ENCODE data around the gene KIRREL1.

The KIRREL1 gene

GRCh38 chr1:158112994-158113758, 119.7 kb downstream of the KIRREL1 start:
- ATAC-seq: peak; percentile 83
- TF ChIP-seq PATZ1 (CRISPR knock-in tag; IDR thresholded peaks at IDR 0.05; ENCODE audit: borderline replicate concordance) (no peak), ZC3H10 (CRISPR knock-in tag; IDR thresholded peaks at IDR 0.05) (no peak), ZFP30 (CRISPR knock-in tag; IDR thresholded peaks at IDR 0.05) (no peak), BACH2 (CRISPR knock-in tag; IDR thresholded peaks at IDR 0.05; ENCODE audit: borderline replicate concordance) (no peak)

GRCh38 chr1:158113759-158114127, 120.3 kb downstream of the KIRREL1 start:
- TF ChIP-seq CREB5 (CRISPR knock-in tag; IDR thresholded peaks at IDR 0.05; ENCODE audit: low read depth): no peak
- TF ChIP-seq SNAI2 (CRISPR knock-in tag; IDR thresholded peaks at IDR 0.05): no peak
- TF ChIP-seq POU6F1 (CRISPR knock-in tag; IDR thresholded peaks at IDR 0.05; ENCODE audit: borderline replicate concordance, low read depth): no peak
- no peak for TF ChIP-seq TOX (CRISPR knock-in tag; IDR thresholded peaks at IDR 0.05; ENCODE audit: borderline replicate concordance)
- no peak for TF ChIP-seq ZNF70 (CRISPR knock-in tag; IDR thresholded peaks at IDR 0.05)
- no peak for TF ChIP-seq ESRRG (CRISPR knock-in tag; IDR thresholded peaks at IDR 0.05)
- no peak for TF ChIP-seq PATZ1 (CRISPR knock-in tag; IDR thresholded peaks at IDR 0.05; ENCODE audit: borderline replicate concordance)
- no peak for TF ChIP-seq ZNF8 (CRISPR knock-in tag; IDR thresholded peaks at IDR 0.05)
- no peak for TF ChIP-seq GLIS3 (CRISPR knock-in tag; IDR thresholded peaks at IDR 0.05)
- no peak for TF ChIP-seq ZFP30 (CRISPR knock-in tag; IDR thresholded peaks at IDR 0.05)
- TF ChIP-seq ARNTL (CRISPR knock-in tag; IDR thresholded peaks at IDR 0.05; ENCODE audit: borderline replicate concordance, low read depth): no peak
- no peak for TF ChIP-seq BACH2 (CRISPR knock-in tag; IDR thresholded peaks at IDR 0.05; ENCODE audit: borderline replicate concordance)
- no peak for TF ChIP-seq TCF4 (CRISPR knock-in tag; IDR thresholded peaks at IDR 0.05; ENCODE audit: borderline replicate concordance)
- no peak for TF ChIP-seq ZC3H10 (CRISPR knock-in tag; IDR thresholded peaks at IDR 0.05)
- no peak for TF ChIP-seq CSDC2 (CRISPR knock-in tag; IDR thresholded peaks at IDR 0.05)
- no peak for TF ChIP-seq CSRNP3 (CRISPR knock-in tag; IDR thresholded peaks at IDR 0.05)
- TF ChIP-seq PPARA (CRISPR knock-in tag; IDR thresholded peaks at IDR 0.05; ENCODE audit: borderline replicate concordance): no peak
- no peak for TF ChIP-seq ISL1 (CRISPR knock-in tag; IDR thresholded peaks at IDR 0.05)
- TF ChIP-seq RARB (CRISPR knock-in tag; IDR thresholded peaks at IDR 0.05): no peak
- ATAC-seq: peak; percentile 4

- ATAC-seq: no peak
- TF ChIP-seq ZC3H10 (CRISPR knock-in tag; IDR thresholded peaks at IDR 0.05) (no peak), ZNF565 (CRISPR knock-in tag; conservative IDR thresholded peaks at IDR 0.05; ENCODE audit: low read depth) (no peak), CSRNP3 (CRISPR knock-in tag; IDR thresholded peaks at IDR 0.05) (no peak), SNAI2 (CRISPR knock-in tag; IDR thresholded peaks at IDR 0.05) (no peak), ISL1 (CRISPR knock-in tag; IDR thresholded peaks at IDR 0.05) (no peak), POU6F1 (CRISPR knock-in tag; IDR thresholded peaks at IDR 0.05; ENCODE audit: borderline replicate concordance, low read depth) (no peak), PATZ1 (CRISPR knock-in tag; IDR thresholded peaks at IDR 0.05; ENCODE audit: borderline replicate concordance) (no peak), GLIS3 (CRISPR knock-in tag; IDR thresholded peaks at IDR 0.05) (no peak), ZFP30 (CRISPR knock-in tag; IDR thresholded peaks at IDR 0.05) (no peak), RARB (CRISPR knock-in tag; IDR thresholded peaks at IDR 0.05) (no peak), TCF4 (CRISPR knock-in tag; IDR thresholded peaks at IDR 0.05; ENCODE audit: borderline replicate concordance) (no peak), PPARA (CRISPR knock-in tag; IDR thresholded peaks at IDR 0.05; ENCODE audit: borderline replicate concordance) (no peak), OSR1 (CRISPR knock-in tag; IDR thresholded peaks at IDR 0.05) (no peak), ZFP3 (CRISPR knock-in tag; IDR thresholded peaks at IDR 0.05) (no peak), BACH2 (CRISPR knock-in tag; IDR thresholded peaks at IDR 0.05; ENCODE audit: borderline replicate concordance) (no peak), CSDC2 (CRISPR knock-in tag; IDR thresholded peaks at IDR 0.05) (no peak), TOX (CRISPR knock-in tag; IDR thresholded peaks at IDR 0.05; ENCODE audit: borderline replicate concordance) (no peak)
Measured at GRCh38 chr1:158115126-158115525, 121.7 kb downstream of the KIRREL1 start.
